Liver (tissue), 9 donors: ENCODE data around the gene MEIS3. TPM values are rescaled to one million over a fixed set of nuclear protein-coding genes. Genes with fewer than 3 reads are reported as not detected.
"Not testable (repeated sequence)": the region's sequence is repeated elsewhere in the genome, so short reads cannot be mapped to it uniquely, and the experiment has no call there.

Experiments used
- DNase-seq: peaks from one replicate; pipeline ENCODE4 v3.0.0-alpha.2; 2017; ENCODE audit warnings: low spot score
- H3K27ac ChIP-seq, 2 donors: one replicate each; pipeline ENCODE4 v1.7.0; 2013; ENCODE audit warnings: inconsistent platforms in 2 of 2, low read length in 2 of 2, control low read depth in 1 of 2, low read depth in 1 of 2, mild to moderate bottlenecking in 1 of 2
- H3K27me3 ChIP-seq, 4 donors: one replicate each; pipeline versions ENCODE4 v1.6.1 to v1.7.0; 2013; ENCODE audit warnings: low read length in 3 of 4, inconsistent platforms in 1 of 4, mild to moderate bottlenecking in 1 of 4, moderate library complexity in 1 of 4; ENCODE audit not compliant: control insufficient read depth in 4 of 4, insufficient read depth in 4 of 4
- H3K36me3 ChIP-seq, 4 donors: one replicate each; pipeline versions ENCODE4 v1.6.1 to v1.7.0; 2013; ENCODE audit warnings: low read length in 3 of 4, mild to moderate bottlenecking in 3 of 4, low read depth in 1 of 4, moderate library complexity in 1 of 4; ENCODE audit not compliant: control insufficient read depth in 4 of 4, insufficient read depth in 3 of 4
- H3K4me1 ChIP-seq, 4 donors: one replicate each; pipeline versions ENCODE4 v1.6.1 to v1.7.0; 2013; ENCODE audit warnings: low read length in 3 of 4, mild to moderate bottlenecking in 3 of 4, moderate library complexity in 1 of 4; ENCODE audit not compliant: control insufficient read depth in 4 of 4, insufficient read depth in 4 of 4
- H3K4me3 ChIP-seq, 3 donors: one replicate each; pipeline versions ENCODE4 v1.6.1 to v1.7.0; 2013; ENCODE audit warnings: low read length in 3 of 3, control low read depth in 1 of 3, low read depth in 1 of 3, mild to moderate bottlenecking in 1 of 3
- H3K9ac ChIP-seq, 2 donors: one replicate each; pipeline ENCODE4 v1.7.0; 2013; ENCODE audit warnings: low read length in 2 of 2, mild to moderate bottlenecking in 2 of 2, moderate library complexity in 2 of 2, control low read depth in 1 of 2, low read depth in 1 of 2
- H3K9me3 ChIP-seq, 4 donors: one replicate each; pipeline versions ENCODE4 v1.6.1 to v1.7.0; 2013; ENCODE audit warnings: low read length in 3 of 4; ENCODE audit not compliant: control insufficient read depth in 4 of 4
- EGR1 ChIP-seq, 2 donors: IDR thresholded peaks; 2 replicates each; pipeline ENCODE4 v1.6.1; 2016 to 2018; ENCODE audit warnings: antibody characterized with exemption in 2 of 2, low read depth in 2 of 2
- FOXA1 ChIP-seq: IDR thresholded peaks from 2 replicates; pipeline ENCODE4 v1.6.1; 2016; ENCODE audit warnings: antibody characterized with exemption
- FOXA2 ChIP-seq: IDR thresholded peaks from 2 replicates; pipeline ENCODE4 v1.6.1; 2016; ENCODE audit warnings: antibody characterized with exemption
- GABPA ChIP-seq, 2 donors: IDR thresholded peaks in 1 of 2; conservative IDR thresholded peaks in 1 of 2; 2 replicates each; pipeline ENCODE4 v1.6.1; 2016; ENCODE audit warnings: antibody characterized with exemption in 2 of 2, mild to moderate bottlenecking in 1 of 2, moderate library complexity in 1 of 2
- HNF4A ChIP-seq, 2 donors: conservative IDR thresholded peaks; 2 replicates each; pipeline ENCODE4 v1.6.1; 2016; ENCODE audit warnings: antibody characterized with exemption in 2 of 2, mild to moderate bottlenecking in 2 of 2
- NR2F2 ChIP-seq: IDR thresholded peaks from 2 replicates; pipeline ENCODE4 v1.6.1; 2016; ENCODE audit warnings: antibody characterized with exemption
- RXRA ChIP-seq, 2 donors: IDR thresholded peaks; 2 replicates each; pipeline ENCODE4 v1.6.1; 2017 to 2018; ENCODE audit warnings: antibody characterized with exemption in 2 of 2, mild to moderate bottlenecking in 1 of 2
- SP1 ChIP-seq: IDR thresholded peaks from 2 replicates; pipeline ENCODE4 v1.6.1; 2018; ENCODE audit warnings: antibody characterized with exemption, mild to moderate bottlenecking
- YY1 ChIP-seq: IDR thresholded peaks from 2 replicates; pipeline ENCODE4 v1.6.1; 2016; ENCODE audit warnings: antibody characterized with exemption, mild to moderate bottlenecking
- WGBS: extraction: QIAGEN DNeasy Blood & Tissue Kit; methylation state at CpG from one replicate; pipeline ENCODE4 v1.1.7; 2013; 5-methylcytosine and 5-hydroxymethylcytosine counted together
- polyA plus RNA-seq, 2 donors: library from polyadenylated mRNA; stranded (reverse) in 1 of 2; unstranded in 1 of 2; fragments of 200-250 nt in 1 of 2; fragments of >200 nt in 1 of 2; fragmentation: Nextera tagmentation in 1 of 2; extraction: Ambion mirVana in 1 of 2; gene quantifications; one replicate each; pipeline versions ENCODE4 v1.2.1 to v1.2.3, GENCODE V29; 2013 to 2015
- total RNA-seq, 2 donors: library from RNA; depleted of rRNA; stranded (reverse); fragments of >200 nt; gene quantifications; one replicate each; pipeline ENCODE4 v1.2.3, GENCODE V29; 2014
- TF ChIP-seq, protein P1 (sequence below): fragments of 150-350 bp; IDR thresholded peaks from 2 replicates; pipeline ENCODE4 v1.5.1; 2017; ENCODE audit warnings: improper control_type of control experiment, low read depth, low read length; ENCODE audit not compliant: missing input control
- TF ChIP-seq, protein P2 (sequence below): IDR thresholded peaks from 2 replicates; pipeline ENCODE4 v1.6.1; 2016; ENCODE audit warnings: antibody characterized with exemption
- TF ChIP-seq, protein P3 (sequence below): IDR thresholded peaks from 2 replicates; pipeline ENCODE4 v1.6.1; 2016; ENCODE audit warnings: antibody characterized with exemption
- donor health status: healthy.
- donor health status: healthy.
- donor health status: healthy.
- donor health status: healthy.
- donor health status: healthy.

Gene MEIS3
- total and polyA plus RNA-seq, 4 donors, result 0.50 to 1.3 (median 0.89) TPM

DNA sequence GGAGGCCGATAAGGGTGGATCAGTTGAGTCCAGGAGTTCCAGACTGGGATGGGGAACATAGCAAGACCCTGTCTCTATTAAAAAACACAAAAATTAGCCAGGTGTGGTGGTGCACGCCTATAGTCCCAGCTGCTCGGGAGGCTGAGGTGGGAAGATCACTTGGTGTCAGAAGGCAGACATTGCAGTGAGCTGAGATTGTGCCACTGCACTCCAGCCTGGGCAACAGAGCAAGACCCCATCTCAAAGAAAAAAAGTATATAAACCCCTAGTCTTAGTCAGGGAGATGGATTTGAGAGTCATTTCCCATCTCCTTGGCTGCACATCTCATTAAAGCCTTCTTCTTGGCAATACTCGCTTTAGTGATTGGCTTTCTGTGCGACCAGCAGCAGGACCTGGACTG, 35.4 kb downstream of the MEIS3 start:
- not testable (repeated sequence) for H3K27me3 ChIP-seq, H3K27ac ChIP-seq, H3K9ac ChIP-seq, H3K4me1 ChIP-seq, H3K4me3 ChIP-seq, DNase-seq, H3K9me3 ChIP-seq
- WGBS, result 94% methylated on average over 5 of the region's 5 CpGs
- peaks cover 9 to 31% (median 14%) of the 10 kb centered on the region in 4 donors for H3K36me3 ChIP-seq

DNA sequence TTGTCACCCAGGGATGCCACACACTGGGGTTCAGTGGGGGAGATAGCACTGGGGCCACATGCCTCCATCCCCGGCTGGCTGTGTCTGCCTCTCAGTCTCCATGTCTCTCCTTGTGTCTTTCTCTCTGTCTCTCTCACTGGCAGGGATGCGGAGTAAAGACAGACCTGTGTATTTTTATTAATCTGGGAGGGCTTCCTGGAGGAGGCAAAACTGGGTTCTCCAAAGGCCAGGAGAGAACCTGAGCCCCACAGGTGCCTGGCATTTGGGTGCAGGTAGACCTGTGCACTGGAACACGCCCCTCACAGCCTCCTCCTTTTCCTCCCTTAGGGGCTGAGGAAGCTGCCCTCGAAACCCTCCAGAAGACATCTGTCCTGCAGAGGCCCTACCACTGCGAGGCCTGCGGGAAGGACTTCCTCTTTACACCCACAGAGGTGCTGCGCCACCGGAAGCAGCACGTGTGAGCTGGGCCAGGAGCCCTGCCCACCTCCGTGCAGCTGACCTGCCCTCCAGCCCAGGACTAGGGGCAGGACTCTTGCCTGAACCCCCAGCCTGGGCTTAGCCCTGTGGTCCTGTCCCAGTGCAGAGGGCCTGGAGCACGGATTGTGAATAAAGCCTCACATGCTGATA, 37.6 kb downstream of the MEIS3 start:
- WGBS, result 78% methylated on average over 11 of the region's 11 CpGs
- H3K27me3 ChIP-seq, result no peaks in the 10 kb centered on the region
- H3K27ac ChIP-seq, result peak overlapping the region; percentile 7 to 12
- H3K4me3 ChIP-seq, result no peak overlapping the region
- TF ChIP-seq HNF4A (conservative IDR thresholded peaks at IDR 0.05) (no peak), YY1 (no peak), SP1 (no peak), GABPA (IDR thresholded peaks at IDR 0.05 in 1 of 2, conservative IDR thresholded peaks at IDR 0.05 in 1 of 2) (no peak), FOXA2 (no peak), FOXA1 (no peak), NR2F2 (no peak), EGR1 (IDR thresholded peaks at IDR 0.05; ENCODE audit: low read depth in 2 of 2) (no peak)
- TF ChIP-seq, protein P1, sequence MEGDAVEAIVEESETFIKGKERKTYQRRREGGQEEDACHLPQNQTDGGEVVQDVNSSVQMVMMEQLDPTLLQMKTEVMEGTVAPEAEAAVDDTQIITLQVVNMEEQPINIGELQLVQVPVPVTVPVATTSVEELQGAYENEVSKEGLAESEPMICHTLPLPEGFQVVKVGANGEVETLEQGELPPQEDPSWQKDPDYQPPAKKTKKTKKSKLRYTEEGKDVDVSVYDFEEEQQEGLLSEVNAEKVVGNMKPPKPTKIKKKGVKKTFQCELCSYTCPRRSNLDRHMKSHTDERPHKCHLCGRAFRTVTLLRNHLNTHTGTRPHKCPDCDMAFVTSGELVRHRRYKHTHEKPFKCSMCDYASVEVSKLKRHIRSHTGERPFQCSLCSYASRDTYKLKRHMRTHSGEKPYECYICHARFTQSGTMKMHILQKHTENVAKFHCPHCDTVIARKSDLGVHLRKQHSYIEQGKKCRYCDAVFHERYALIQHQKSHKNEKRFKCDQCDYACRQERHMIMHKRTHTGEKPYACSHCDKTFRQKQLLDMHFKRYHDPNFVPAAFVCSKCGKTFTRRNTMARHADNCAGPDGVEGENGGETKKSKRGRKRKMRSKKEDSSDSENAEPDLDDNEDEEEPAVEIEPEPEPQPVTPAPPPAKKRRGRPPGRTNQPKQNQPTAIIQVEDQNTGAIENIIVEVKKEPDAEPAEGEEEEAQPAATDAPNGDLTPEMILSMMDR, result no peak
- TF ChIP-seq, protein P2, sequence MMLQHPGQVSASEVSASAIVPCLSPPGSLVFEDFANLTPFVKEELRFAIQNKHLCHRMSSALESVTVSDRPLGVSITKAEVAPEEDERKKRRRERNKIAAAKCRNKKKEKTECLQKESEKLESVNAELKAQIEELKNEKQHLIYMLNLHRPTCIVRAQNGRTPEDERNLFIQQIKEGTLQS, result no peak
- TF ChIP-seq, protein P3, sequence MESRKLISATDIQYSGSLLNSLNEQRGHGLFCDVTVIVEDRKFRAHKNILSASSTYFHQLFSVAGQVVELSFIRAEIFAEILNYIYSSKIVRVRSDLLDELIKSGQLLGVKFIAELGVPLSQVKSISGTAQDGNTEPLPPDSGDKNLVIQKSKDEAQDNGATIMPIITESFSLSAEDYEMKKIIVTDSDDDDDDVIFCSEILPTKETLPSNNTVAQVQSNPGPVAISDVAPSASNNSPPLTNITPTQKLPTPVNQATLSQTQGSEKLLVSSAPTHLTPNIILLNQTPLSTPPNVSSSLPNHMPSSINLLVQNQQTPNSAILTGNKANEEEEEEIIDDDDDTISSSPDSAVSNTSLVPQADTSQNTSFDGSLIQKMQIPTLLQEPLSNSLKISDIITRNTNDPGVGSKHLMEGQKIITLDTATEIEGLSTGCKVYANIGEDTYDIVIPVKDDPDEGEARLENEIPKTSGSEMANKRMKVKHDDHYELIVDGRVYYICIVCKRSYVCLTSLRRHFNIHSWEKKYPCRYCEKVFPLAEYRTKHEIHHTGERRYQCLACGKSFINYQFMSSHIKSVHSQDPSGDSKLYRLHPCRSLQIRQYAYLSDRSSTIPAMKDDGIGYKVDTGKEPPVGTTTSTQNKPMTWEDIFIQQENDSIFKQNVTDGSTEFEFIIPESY, result no peak
- DNase-seq, result no peak
- H3K4me1 ChIP-seq, result peaks cover under 1 to 8% (median 4%) of the 10 kb centered on the region in 4 donors
- H3K9ac ChIP-seq, result no peak overlapping the region
- H3K36me3 ChIP-seq, result peaks cover 10 to 39% (median 14%) of the 10 kb centered on the region in 4 donors
- H3K9me3 ChIP-seq, result no peaks in the 10 kb centered on the region

DNA sequence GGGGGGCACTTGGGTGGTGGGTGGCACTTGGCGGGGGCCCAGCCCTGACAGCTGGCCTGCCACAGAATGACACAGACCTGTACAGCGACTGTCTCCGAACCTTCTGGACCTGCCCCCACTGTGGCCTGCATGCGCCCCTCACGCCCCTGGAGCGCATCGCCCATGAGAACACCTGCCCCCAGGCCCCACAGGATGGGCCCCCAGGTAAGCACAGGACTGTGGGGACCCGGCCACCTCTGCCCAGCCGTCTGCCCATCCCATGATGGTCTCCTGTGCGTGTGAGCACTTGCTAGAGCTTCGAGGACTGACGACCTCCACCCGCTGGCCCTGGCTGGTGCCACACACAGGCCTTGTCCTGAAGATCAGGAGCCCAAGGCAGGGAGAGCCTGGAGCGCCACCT, 38.2 kb downstream of the MEIS3 start:
- H3K36me3 ChIP-seq, result peaks cover 10 to 39% (median 16%) of the 10 kb centered on the region in 4 donors
- H3K9me3 ChIP-seq, result no peaks in the 10 kb centered on the region
- DNase-seq, result no peak
- H3K9ac ChIP-seq, result no peak overlapping the region
- H3K4me3 ChIP-seq, result no peak overlapping the region
- TF ChIP-seq RXRA (IDR thresholded peaks at IDR 0.05) (no peak), HNF4A (conservative IDR thresholded peaks at IDR 0.05) (no peak), FOXA1 (no peak)
- peaks cover 7 to 14% (median 11%) of the 10 kb centered on the region in 4 donors for H3K4me1 ChIP-seq
- WGBS, result 95% methylated on average over 14 of the region's 14 CpGs
- H3K27me3 ChIP-seq, result no peaks in the 10 kb centered on the region
- peak overlapping the region in 1 of 2 donors; percentile 7 for H3K27ac ChIP-seq
